Osteocyte (in vitro differentiated cells): ENCODE data around the gene ABHD3. TPM values are rescaled to one million over a fixed set of nuclear protein-coding genes. Genes with fewer than 3 reads are reported as not detected.
A peak's percentile ranks its signal among the peaks of the same experiment; 100 is the strongest.
"Not testable (repeated sequence)": the region's sequence is repeated elsewhere in the genome, so short reads cannot be mapped to it uniquely, and the experiment has no call there.

Experiments
- DNase-seq: peaks from one replicate; pipeline ENCODE4 v3.0.0; 2021; ENCODE audit warnings: mixed read lengths; ENCODE audit not compliant: unreplicated experiment; ENCODE audit errors: extremely low spot score
- H3K27ac Mint-ChIP-seq: one replicate; pipeline ENCODE4 v1.8.0; 2021; ENCODE audit warnings: mild to moderate bottlenecking, mixed read lengths; ENCODE audit not compliant: unreplicated experiment
- H3K27me3 Mint-ChIP-seq: one replicate; pipeline ENCODE4 v1.8.0; 2021; ENCODE audit warnings: mixed read lengths; ENCODE audit not compliant: unreplicated experiment
- H3K36me3 Mint-ChIP-seq: one replicate; pipeline ENCODE4 v1.8.0; 2021; ENCODE audit warnings: mixed read lengths; ENCODE audit not compliant: unreplicated experiment
- H3K4me1 Mint-ChIP-seq: one replicate; pipeline ENCODE4 v1.8.0; 2021; ENCODE audit warnings: mixed read lengths; ENCODE audit not compliant: unreplicated experiment
- H3K4me3 Mint-ChIP-seq: one replicate; pipeline ENCODE4 v1.8.0; 2021; ENCODE audit warnings: mild to moderate bottlenecking, moderate library complexity, mixed read lengths; ENCODE audit not compliant: unreplicated experiment
- H3K9me3 Mint-ChIP-seq: one replicate; pipeline ENCODE4 v1.8.0; 2021; ENCODE audit warnings: mixed read lengths; ENCODE audit not compliant: unreplicated experiment
- total RNA-seq: library from RNA; stranded (reverse); gene quantifications from 2 replicates; pipeline ENCODE4 v1.2.1, GENCODE V29; 2021
- TF ChIP-seq, protein P1 (sequence below): fragments of 200-600 bp; sonication (generic); IDR thresholded peaks from 2 replicates; pipeline ENCODE4 v1.5.0; 2021; ENCODE audit warnings: antibody characterized with exemption, mild to moderate bottlenecking, moderate library complexity

Gene ABHD3
- total RNA-seq, 1 donor from 2014 or later, result 10.0 TPM

DNA sequence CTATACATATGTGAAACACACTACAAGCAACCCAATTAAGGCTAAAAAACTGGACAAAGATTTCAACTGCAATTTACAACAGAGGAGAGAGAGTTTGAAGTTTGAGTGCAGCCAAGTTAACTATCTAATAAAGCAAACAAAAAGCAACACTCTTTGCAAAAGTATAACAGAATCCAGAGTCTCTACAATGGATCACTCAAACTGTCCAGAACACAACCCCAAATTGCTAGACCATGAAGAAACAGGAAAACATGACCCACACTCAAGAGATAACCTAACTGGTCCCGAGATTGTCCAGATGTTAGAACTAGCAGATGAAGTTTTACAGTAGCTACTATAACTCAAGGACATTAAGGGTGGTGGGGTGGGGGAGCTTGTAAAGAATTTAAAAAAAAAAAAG lies 14.8 kb downstream of the ABHD3 start:
- DNase-seq, result peak; percentile 0
- no peak overlapping the region for H3K4me3 Mint-ChIP-seq
- peaks cover 10% of the 10 kb centered on the region for H3K36me3 Mint-ChIP-seq
- no peaks in the 10 kb centered on the region for H3K4me1 Mint-ChIP-seq
- no peak overlapping the region for H3K27ac Mint-ChIP-seq
- TF ChIP-seq, protein P1, sequence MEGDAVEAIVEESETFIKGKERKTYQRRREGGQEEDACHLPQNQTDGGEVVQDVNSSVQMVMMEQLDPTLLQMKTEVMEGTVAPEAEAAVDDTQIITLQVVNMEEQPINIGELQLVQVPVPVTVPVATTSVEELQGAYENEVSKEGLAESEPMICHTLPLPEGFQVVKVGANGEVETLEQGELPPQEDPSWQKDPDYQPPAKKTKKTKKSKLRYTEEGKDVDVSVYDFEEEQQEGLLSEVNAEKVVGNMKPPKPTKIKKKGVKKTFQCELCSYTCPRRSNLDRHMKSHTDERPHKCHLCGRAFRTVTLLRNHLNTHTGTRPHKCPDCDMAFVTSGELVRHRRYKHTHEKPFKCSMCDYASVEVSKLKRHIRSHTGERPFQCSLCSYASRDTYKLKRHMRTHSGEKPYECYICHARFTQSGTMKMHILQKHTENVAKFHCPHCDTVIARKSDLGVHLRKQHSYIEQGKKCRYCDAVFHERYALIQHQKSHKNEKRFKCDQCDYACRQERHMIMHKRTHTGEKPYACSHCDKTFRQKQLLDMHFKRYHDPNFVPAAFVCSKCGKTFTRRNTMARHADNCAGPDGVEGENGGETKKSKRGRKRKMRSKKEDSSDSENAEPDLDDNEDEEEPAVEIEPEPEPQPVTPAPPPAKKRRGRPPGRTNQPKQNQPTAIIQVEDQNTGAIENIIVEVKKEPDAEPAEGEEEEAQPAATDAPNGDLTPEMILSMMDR, result no peak
- H3K27me3 Mint-ChIP-seq, result no peaks in the 10 kb centered on the region
- H3K9me3 Mint-ChIP-seq, result peaks cover 5% of the 10 kb centered on the region

- DNase-seq, result peak; percentile 10
- Mint-ChIP-seq H3K36me3 (peaks cover 10% of the 10 kb centered on the region), H3K4me1 (no peaks in the 10 kb centered on the region), H3K27me3 (no peaks in the 10 kb centered on the region), H3K9me3 (peaks cover 5% of the 10 kb centered on the region), H3K27ac (peak overlapping the region; percentile 10), H3K4me3 (no peak overlapping the region)
- TF ChIP-seq, protein P1, result no peak
Measured at GRCh38 chr18:21686282-21687105, 18.1 kb downstream of the ABHD3 start.

GRCh38 chr18:21685556-21685981 lies 19.0 kb downstream of the ABHD3 start:
- H3K27me3 Mint-ChIP-seq, DNase-seq, H3K4me1 Mint-ChIP-seq, H3K36me3 Mint-ChIP-seq, H3K9me3 Mint-ChIP-seq, H3K4me3 Mint-ChIP-seq: not testable (repeated sequence)
- peak overlapping the region; percentile 35 for H3K27ac Mint-ChIP-seq

GRCh38 chr18:21684731-21685130 lies 19.8 kb downstream of the ABHD3 start:
- H3K4me3 Mint-ChIP-seq, result no peak overlapping the region
- no peaks in the 10 kb centered on the region for H3K27me3 Mint-ChIP-seq
- H3K9me3 Mint-ChIP-seq, result peaks cover 4% of the 10 kb centered on the region
- TF ChIP-seq, protein P1, result no peak
- peaks cover 3% of the 10 kb centered on the region for H3K36me3 Mint-ChIP-seq
- no peak for DNase-seq
- H3K27ac Mint-ChIP-seq, result no peak overlapping the region
- no peaks in the 10 kb centered on the region for H3K4me1 Mint-ChIP-seq

DNA sequence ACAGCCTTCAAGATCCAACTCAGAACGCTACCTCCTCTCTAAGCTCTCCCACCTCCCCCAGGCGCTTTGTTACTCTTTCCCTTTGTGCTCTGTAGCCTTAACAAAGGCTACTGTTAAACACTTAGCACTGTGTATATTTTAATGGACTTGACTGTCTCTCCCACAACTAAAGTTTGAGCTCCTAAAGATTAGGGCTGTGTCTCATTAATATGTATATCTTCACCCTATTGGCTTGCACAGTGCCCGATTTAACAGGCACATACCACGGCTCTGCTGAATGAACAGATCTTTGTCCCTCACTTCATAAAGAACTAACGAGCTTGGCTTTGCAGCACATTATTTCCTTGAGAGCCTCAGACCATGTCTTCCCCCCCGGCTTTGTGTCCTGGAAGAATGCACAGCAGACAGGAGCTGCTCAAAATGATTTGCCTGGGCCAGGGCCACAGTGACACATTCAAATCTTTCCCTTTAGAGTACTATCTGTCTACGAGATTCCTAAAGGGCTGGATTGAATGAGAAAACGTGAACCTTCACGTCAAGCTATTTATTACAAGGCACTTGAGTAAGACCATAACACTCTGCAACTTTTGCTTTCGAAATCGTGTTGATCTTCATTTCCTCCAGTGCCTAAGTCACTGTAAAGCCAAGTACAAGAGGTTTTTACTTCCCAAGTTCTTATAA lies 22.1 kb downstream of the ABHD3 start:
- TF ChIP-seq, protein P1, result no peak
- no peak for DNase-seq
- Mint-ChIP-seq H3K4me3 (no peak overlapping the region), H3K36me3 (no peaks in the 10 kb centered on the region), H3K9me3 (no peaks in the 10 kb centered on the region), H3K27ac (no peak overlapping the region), H3K4me1 (no peaks in the 10 kb centered on the region), H3K27me3 (no peaks in the 10 kb centered on the region)
